ENCODE results near the gene NTMT2.

The NTMT2 gene

GRCh38 chr1:170145770-170146676 is at the start of gene NTMT2:
Gene NTMT2, plus strand, starts transcription at chr1:170145959. Its CDS starts 149 bp downstream, at chr1:170146108.
- Histone ChIP-seq H3K79me2 (ENCODE audit: insufficient read depth, low read length) (no peaks in the 10 kb centered on the region), H3K4me1 (ENCODE audit: insufficient read depth, low read length, poor library complexity, severe bottlenecking) (peaks cover 53% of the 10 kb centered on the region), H3K9me2 (replicated peaks; ENCODE audit: low read depth, low read length) (no peaks in the 10 kb centered on the region), H4K20me1 (ENCODE audit: insufficient read depth, low read length, poor library complexity, severe bottlenecking) (no peaks in the 10 kb centered on the region), H3K4me2 (ENCODE audit: low read depth, low read length, poor library complexity, severe bottlenecking) (peak within 1 kb of the TSS; percentile 73), H3K9ac (ENCODE audit: low read depth, low read length, poor library complexity, severe bottlenecking) (peak within 1 kb of the TSS; percentile 52), H3K27me3 (ENCODE audit: insufficient read depth, low read length, poor library complexity, severe bottlenecking) (no peaks in the 10 kb centered on the region), H3F3A (ENCODE audit: low read depth) (peaks cover 6% of the 10 kb centered on the region; the same call in 1 of the 2 replicates), H3K9me3 (ENCODE audit: insufficient read depth, low read depth, low read length) (no peaks in the 10 kb centered on the region), H2AFZ (ENCODE audit: low read length) (peak within 1 kb of the TSS; percentile 44), H3K36me3 (ENCODE audit: insufficient read depth, low read length) (no peaks in the 10 kb centered on the region), H3K4me3 (ENCODE audit: low read length, poor library complexity, severe bottlenecking) (peak within 1 kb of the TSS; percentile 62)
- TF ChIP-seq CTCF (conservative IDR thresholded peaks at IDR 0.05; ENCODE audit: low read length) (no peak), EZH2phosphoT487 (IDR thresholded peaks at IDR 0.05; ENCODE audit: borderline replicate concordance) (no peak)

GRCh38 chr1:170095976-170096748 is 49.6 kb upstream of the NTMT2 start:
- Histone ChIP-seq H3K4me2 (ENCODE audit: low read depth, low read length, poor library complexity, severe bottlenecking) (no peak overlapping the region), H3K4me3 (ENCODE audit: low read length, poor library complexity, severe bottlenecking) (no peak overlapping the region), H3K4me1 (ENCODE audit: insufficient read depth, low read length, poor library complexity, severe bottlenecking) (peaks cover 18% of the 10 kb centered on the region), H3K27me3 (ENCODE audit: insufficient read depth, low read length, poor library complexity, severe bottlenecking) (no peaks in the 10 kb centered on the region), H3K79me2 (ENCODE audit: insufficient read depth, low read length) (no peaks in the 10 kb centered on the region), H3K36me3 (ENCODE audit: insufficient read depth, low read length) (no peaks in the 10 kb centered on the region), H3K9me3 (ENCODE audit: insufficient read depth, low read depth, low read length) (no peaks in the 10 kb centered on the region), H3K9me2 (replicated peaks; ENCODE audit: low read depth, low read length) (no peaks in the 10 kb centered on the region), H3K9ac (ENCODE audit: low read depth, low read length, poor library complexity, severe bottlenecking) (no peak overlapping the region), H4K20me1 (ENCODE audit: insufficient read depth, low read length, poor library complexity, severe bottlenecking) (no peaks in the 10 kb centered on the region), H3F3A (ENCODE audit: low read depth) (no peaks in the 10 kb centered on the region), H2AFZ (ENCODE audit: low read length) (no peak overlapping the region)
- TF ChIP-seq EZH2phosphoT487 (IDR thresholded peaks at IDR 0.05; ENCODE audit: borderline replicate concordance) (no peak), CTCF (conservative IDR thresholded peaks at IDR 0.05; ENCODE audit: low read length) (no peak)

GRCh38 chr1:170096806-170097340 is 48.9 kb upstream of the NTMT2 start:
- Histone ChIP-seq H3K4me3 (ENCODE audit: low read length, poor library complexity, severe bottlenecking) (peak overlapping the region; percentile 21), H3K4me2 (ENCODE audit: low read depth, low read length, poor library complexity, severe bottlenecking) (peak overlapping the region; percentile 58), H3K9me3 (ENCODE audit: insufficient read depth, low read depth, low read length) (no peaks in the 10 kb centered on the region), H2AFZ (ENCODE audit: low read length) (no peak overlapping the region), H3K36me3 (ENCODE audit: insufficient read depth, low read length) (no peaks in the 10 kb centered on the region), H3K9ac (ENCODE audit: low read depth, low read length, poor library complexity, severe bottlenecking) (no peak overlapping the region), H3F3A (ENCODE audit: low read depth) (no peaks in the 10 kb centered on the region), H4K20me1 (ENCODE audit: insufficient read depth, low read length, poor library complexity, severe bottlenecking) (no peaks in the 10 kb centered on the region), H3K4me1 (ENCODE audit: insufficient read depth, low read length, poor library complexity, severe bottlenecking) (peaks cover 18% of the 10 kb centered on the region), H3K27me3 (ENCODE audit: insufficient read depth, low read length, poor library complexity, severe bottlenecking) (no peaks in the 10 kb centered on the region), H3K9me2 (replicated peaks; ENCODE audit: low read depth, low read length) (no peaks in the 10 kb centered on the region), H3K79me2 (ENCODE audit: insufficient read depth, low read length) (no peaks in the 10 kb centered on the region)
- TF ChIP-seq EZH2phosphoT487 (IDR thresholded peaks at IDR 0.05; ENCODE audit: borderline replicate concordance) = no peak
- no peak for TF ChIP-seq CTCF (conservative IDR thresholded peaks at IDR 0.05; ENCODE audit: low read length)

Data from Loucy (cell line).